Breast epithelium (tissue), 3 donors: ENCODE results near the gene NKIRAS1.

ENCODE experiments used
- POLR2A ChIP-seq: fragments of 450-650 bp; IDR thresholded peaks from one replicate; pipeline ENCODE4 v1.6.1; 2016; ENCODE audit warnings: antibody characterized with exemption, mild to moderate bottlenecking, moderate library complexity
- POLR2AphosphoS5 ChIP-seq, 3 donors: sonication (generic); formaldehyde crosslinking; IDR thresholded peaks; one replicate each; pipeline ENCODE4 v1.6.1; 2017; ENCODE audit warnings: antibody characterized with exemption in 3 of 3
- TF ChIP-seq, protein P1 (sequence below), 3 donors: fragments of 450-650 bp; IDR thresholded peaks; one replicate each; pipeline ENCODE4 v1.5.1; 2016 to 2017; ENCODE audit warnings: antibody characterized with exemption in 3 of 3, mild to moderate bottlenecking in 3 of 3, moderate library complexity in 3 of 3

DNA sequence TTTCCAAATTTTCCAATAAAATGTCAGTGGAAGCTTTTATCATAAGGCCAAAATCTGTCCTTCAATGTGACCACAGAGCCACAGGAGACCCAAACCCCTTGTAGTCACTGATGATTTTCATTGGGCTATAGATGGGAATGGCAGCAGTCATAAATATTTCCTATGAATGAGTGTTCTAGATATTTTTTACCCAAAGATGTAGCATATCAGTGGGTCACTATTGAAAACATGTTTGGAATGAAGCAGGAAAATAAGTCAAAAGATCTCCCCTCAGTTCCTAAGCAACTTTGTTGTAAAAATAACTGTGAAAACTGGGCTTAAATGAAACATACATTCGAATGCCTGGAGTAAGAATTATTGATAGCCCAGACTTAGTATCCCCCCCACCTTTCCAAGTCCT, 49.0 kb downstream of the NKIRAS1 start:
- TF ChIP-seq, protein P1, sequence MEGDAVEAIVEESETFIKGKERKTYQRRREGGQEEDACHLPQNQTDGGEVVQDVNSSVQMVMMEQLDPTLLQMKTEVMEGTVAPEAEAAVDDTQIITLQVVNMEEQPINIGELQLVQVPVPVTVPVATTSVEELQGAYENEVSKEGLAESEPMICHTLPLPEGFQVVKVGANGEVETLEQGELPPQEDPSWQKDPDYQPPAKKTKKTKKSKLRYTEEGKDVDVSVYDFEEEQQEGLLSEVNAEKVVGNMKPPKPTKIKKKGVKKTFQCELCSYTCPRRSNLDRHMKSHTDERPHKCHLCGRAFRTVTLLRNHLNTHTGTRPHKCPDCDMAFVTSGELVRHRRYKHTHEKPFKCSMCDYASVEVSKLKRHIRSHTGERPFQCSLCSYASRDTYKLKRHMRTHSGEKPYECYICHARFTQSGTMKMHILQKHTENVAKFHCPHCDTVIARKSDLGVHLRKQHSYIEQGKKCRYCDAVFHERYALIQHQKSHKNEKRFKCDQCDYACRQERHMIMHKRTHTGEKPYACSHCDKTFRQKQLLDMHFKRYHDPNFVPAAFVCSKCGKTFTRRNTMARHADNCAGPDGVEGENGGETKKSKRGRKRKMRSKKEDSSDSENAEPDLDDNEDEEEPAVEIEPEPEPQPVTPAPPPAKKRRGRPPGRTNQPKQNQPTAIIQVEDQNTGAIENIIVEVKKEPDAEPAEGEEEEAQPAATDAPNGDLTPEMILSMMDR (IDR thresholded peaks at IDR 0.05): no peak
- TF ChIP-seq POLR2A (no peak), POLR2AphosphoS5 (IDR thresholded peaks at IDR 0.05) (no peak)
